HFFc6 (cell line): Measurements from ENCODE around the gene CABP7. TPM values are rescaled to one million over a fixed set of nuclear protein-coding genes. Genes with fewer than 3 reads are reported as not detected.
A peak's percentile ranks its signal among the peaks of the same experiment; 100 is the strongest.

Source experiments
- DNase-seq: peaks from one replicate; pipeline ENCODE4 v3.0.0-alpha.2; 2018
- H3K27ac Mint-ChIP-seq: 2 replicates; pipeline ENCODE4 v1.8.0; 2020; ENCODE audit warnings: mild to moderate bottlenecking, mixed read lengths
- H3K27me3 Mint-ChIP-seq: 2 replicates; pipeline ENCODE4 v1.8.0; 2021; ENCODE audit warnings: mild to moderate bottlenecking, moderate library complexity, mixed read lengths; ENCODE audit not compliant: insufficient read depth
- H3K36me3 Mint-ChIP-seq: 2 replicates; pipeline ENCODE4 v1.8.0; 2021; ENCODE audit warnings: low read depth, mixed read lengths
- H3K4me1 Mint-ChIP-seq: 2 replicates; pipeline ENCODE4 v1.8.0; 2020; ENCODE audit warnings: low read depth, mixed read lengths
- H3K4me3 Mint-ChIP-seq: 2 replicates; pipeline ENCODE4 v1.8.0; 2020; ENCODE audit warnings: mild to moderate bottlenecking, moderate library complexity, mixed read lengths
- H3K9me3 Mint-ChIP-seq: 2 replicates; pipeline ENCODE4 v1.8.0; 2020; ENCODE audit warnings: mild to moderate bottlenecking, mixed read lengths
- long read RNA-seq: library from polyadenylated mRNA; unstranded; transcript quantifications from one replicate; pipeline ENCODE4 v2.0.0, GENCODE V29; 2019
- total RNA-seq, 6 experiments: library from RNA; stranded (reverse); fragmentation: NEBNext Ultra II Directional; extraction: Animal tissue kit (Norgen Biotek cat#: 25700); gene quantifications; 2 replicates in 1 of 6; 3 replicates in 5 of 6; pipeline ENCODE4 v1.2.3, GENCODE V29; 2021
- TF ChIP-seq, protein P1 (sequence below): fragments of 200-600 bp; sonication (generic); IDR thresholded peaks from 2 replicates; pipeline ENCODE4 v1.5.0; 2021; ENCODE audit warnings: antibody characterized with exemption, mild to moderate bottlenecking

Gene CABP7
- total RNA-seq: not detected
- long read RNA-seq: 0 reads

DNA sequence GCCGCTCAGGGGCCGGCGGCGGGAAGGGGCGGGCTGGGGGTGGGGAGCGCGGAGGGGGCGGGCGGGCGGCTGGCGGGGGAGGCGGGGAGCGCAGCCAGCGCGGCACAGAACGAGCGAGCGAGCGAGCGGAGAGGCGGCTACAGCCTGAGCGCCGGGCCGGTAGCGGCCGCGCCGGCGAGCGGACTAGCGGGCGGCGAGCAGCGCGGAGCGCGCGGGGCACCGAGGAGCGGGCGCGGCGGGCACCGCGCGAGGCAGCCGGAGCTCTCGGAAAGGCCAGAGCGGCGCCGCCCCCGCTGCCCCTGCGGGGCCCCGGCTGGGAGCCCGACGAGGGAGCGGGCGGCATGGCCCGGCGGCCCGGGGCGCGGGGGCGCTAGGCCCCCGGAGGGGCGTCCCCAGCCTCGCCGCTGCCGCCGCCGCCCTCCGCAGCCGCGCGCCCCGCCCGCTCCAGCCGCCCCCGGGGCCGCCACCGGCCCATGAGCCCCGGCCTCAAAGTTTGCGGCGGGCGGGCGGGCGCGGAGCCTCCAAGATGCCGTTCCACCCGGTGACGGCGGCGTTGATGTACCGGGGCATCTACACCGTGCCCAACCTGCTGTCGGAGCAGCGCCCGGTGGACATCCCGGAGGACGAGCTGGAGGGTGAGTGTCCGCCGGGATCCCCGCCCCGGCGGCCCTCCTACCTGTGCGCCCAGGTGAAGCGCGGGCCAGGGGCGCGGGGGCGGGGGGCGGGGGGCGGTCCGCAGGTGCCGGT is at the start of gene CABP7:
Gene CABP7 (plus strand): TSS at position 105 of the 747 bp plus-strand sequence. CDS start 422 bp downstream, at position 527.
- TF ChIP-seq, protein P1, sequence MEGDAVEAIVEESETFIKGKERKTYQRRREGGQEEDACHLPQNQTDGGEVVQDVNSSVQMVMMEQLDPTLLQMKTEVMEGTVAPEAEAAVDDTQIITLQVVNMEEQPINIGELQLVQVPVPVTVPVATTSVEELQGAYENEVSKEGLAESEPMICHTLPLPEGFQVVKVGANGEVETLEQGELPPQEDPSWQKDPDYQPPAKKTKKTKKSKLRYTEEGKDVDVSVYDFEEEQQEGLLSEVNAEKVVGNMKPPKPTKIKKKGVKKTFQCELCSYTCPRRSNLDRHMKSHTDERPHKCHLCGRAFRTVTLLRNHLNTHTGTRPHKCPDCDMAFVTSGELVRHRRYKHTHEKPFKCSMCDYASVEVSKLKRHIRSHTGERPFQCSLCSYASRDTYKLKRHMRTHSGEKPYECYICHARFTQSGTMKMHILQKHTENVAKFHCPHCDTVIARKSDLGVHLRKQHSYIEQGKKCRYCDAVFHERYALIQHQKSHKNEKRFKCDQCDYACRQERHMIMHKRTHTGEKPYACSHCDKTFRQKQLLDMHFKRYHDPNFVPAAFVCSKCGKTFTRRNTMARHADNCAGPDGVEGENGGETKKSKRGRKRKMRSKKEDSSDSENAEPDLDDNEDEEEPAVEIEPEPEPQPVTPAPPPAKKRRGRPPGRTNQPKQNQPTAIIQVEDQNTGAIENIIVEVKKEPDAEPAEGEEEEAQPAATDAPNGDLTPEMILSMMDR: no peak
- DNase-seq: no peak
- H3K9me3 Mint-ChIP-seq: no peaks in the 10 kb centered on the region
- H3K36me3 Mint-ChIP-seq: no peaks in the 10 kb centered on the region
- no peaks in the 10 kb centered on the region for H3K4me1 Mint-ChIP-seq
- no peak within 1 kb of the TSS for H3K4me3 Mint-ChIP-seq
- no peak within 1 kb of the TSS for H3K27ac Mint-ChIP-seq
- peaks cover 31% of the 10 kb centered on the region for H3K27me3 Mint-ChIP-seq

DNA sequence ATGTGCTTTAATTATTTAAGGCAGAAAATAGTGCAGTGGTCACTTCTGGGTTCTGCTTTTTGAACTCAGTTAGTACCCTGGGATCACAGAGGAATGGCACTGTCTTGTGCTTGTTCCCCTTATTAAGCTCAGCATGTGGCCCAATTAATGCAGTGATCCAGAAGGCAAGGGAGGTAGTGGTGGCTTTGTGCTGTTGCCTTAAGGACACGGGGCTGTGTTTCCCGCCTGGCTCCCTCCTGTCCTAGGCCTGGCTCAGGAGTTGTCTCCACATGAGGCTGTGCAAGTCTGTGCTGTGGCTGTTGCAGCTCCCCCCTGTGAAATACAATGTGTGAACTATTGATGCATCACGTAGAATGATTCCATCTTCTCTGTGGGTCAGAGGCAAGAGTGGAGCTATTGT is 49.2 kb upstream of the CABP7 start:
- DNase-seq: no peak
- Mint-ChIP-seq H3K27ac (no peak overlapping the region), H3K36me3 (peaks cover 14% of the 10 kb centered on the region), H3K4me1 (no peaks in the 10 kb centered on the region), H3K27me3 (peaks cover 3% of the 10 kb centered on the region; the same call in 1 of the 2 replicates), H3K4me3 (no peak overlapping the region), H3K9me3 (no peaks in the 10 kb centered on the region)
- TF ChIP-seq, protein P1: no peak

DNA sequence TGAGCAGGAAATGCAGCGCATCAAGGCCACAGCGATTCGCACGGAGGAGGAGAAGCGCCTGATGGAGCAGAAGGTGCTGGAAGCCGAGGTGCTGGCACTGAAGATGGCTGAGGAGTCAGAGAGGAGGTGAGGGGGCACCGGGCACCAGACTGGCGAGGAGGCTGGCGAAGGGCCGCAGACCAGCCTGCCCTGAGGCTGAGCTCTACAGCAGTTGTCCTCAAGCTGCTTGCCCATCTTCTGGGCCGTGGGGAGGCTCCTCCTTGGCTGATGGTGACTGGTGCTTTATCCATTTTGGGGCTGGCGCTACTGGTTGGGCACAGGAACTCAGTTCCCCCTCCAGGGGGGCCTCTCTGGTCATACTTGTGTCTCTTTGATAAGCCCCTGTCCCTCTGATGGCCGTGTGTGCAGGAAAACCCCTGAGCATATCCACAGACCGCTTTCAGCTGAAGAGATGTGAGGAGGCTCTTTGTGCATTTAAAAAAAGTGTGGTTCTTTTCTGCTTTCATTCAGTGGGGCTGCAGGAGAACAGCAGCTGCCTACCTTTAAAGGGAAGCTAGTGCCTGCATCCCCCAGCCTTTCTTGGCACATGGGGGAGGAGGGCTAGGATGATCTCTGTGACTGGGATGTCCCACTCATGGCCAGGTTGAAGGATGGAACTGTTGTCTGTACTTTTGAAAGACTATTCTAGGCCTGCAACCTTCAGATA is 46.3 kb upstream of the CABP7 start:
- no peaks in the 10 kb centered on the region for H3K9me3 Mint-ChIP-seq
- TF ChIP-seq, protein P1: no peak
- no peaks in the 10 kb centered on the region for H3K4me1 Mint-ChIP-seq
- no peak overlapping the region for H3K4me3 Mint-ChIP-seq
- H3K27me3 Mint-ChIP-seq: peaks cover 3% of the 10 kb centered on the region
- peaks cover 25% of the 10 kb centered on the region; the same call in 1 of the 2 replicates for H3K36me3 Mint-ChIP-seq
- H3K27ac Mint-ChIP-seq: no peak overlapping the region
- DNase-seq: no peak

DNA sequence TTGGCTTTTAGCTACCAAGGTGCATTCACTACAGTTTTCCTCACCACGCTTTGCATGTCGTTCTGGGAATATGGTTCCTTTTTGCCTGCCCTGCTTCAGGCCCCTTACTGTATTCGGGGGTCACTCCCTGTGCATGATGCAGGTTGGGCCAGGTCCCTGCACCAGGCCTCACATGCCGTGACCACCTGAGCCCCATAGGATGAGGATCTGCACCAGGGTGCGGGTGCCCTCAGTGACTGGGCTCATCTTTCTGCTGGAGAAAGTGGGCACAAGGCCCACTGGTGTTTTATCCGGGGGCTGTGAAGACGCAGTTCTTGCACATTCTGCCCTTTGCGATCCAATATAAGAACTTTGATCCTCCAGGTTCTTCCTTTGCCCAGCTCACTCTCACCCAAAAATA is 45.7 kb upstream of the CABP7 start:
- TF ChIP-seq, protein P1: no peak
- peaks cover 25% of the 10 kb centered on the region; the same call in 1 of the 2 replicates for H3K36me3 Mint-ChIP-seq

DNA sequence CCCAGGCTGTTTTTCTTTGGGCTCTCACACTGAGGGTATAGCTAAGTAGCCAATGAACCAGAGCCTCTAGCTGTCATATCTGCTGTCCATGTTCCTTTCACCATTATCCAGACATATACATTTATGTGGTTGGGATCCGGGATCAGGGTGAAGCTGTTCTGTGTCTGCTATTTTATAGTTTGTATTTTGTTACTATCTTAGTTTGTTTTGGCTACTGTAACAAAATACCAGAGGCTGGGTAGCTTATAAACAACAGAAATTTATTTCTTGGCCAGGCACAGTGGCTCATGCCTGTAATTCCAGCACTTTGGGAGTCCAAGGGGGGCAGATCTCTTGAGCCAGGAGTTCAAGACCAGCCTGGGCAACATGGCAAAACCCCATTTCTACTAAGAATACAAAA is 40.5 kb upstream of the CABP7 start:
- Mint-ChIP-seq H3K27me3 (no peaks in the 10 kb centered on the region; the same call in 1 of the 2 replicates), H3K36me3 (peaks cover 46% of the 10 kb centered on the region; the same call in 1 of the 2 replicates), H3K9me3 (no peaks in the 10 kb centered on the region), H3K27ac (no peak overlapping the region; the same call in 1 of the 2 replicates), H3K4me1 (no peaks in the 10 kb centered on the region), H3K4me3 (no peak overlapping the region)
- TF ChIP-seq, protein P1: no peak
- DNase-seq: peak; percentile 11

More for the DNA sequence above, 45.7 kb upstream of the CABP7 start:
- peaks cover 3% of the 10 kb centered on the region for H3K27me3 Mint-ChIP-seq
- no peaks in the 10 kb centered on the region for H3K4me1 Mint-ChIP-seq
- H3K9me3 Mint-ChIP-seq: no peaks in the 10 kb centered on the region
- no peak overlapping the region for H3K27ac Mint-ChIP-seq
- DNase-seq: no peak
- no peak overlapping the region for H3K4me3 Mint-ChIP-seq
